Ishikawa (cell line): Measurements from ENCODE around the gene THAP4.

Experiments used
- CEBPB ChIP-seq: IDR thresholded peaks from 2 replicates; pipeline ENCODE4 v1.6.1; 2012
- CREB1 ChIP-seq: IDR thresholded peaks from 2 replicates; pipeline ENCODE4 v1.6.1; 2012; ENCODE audit warnings: low read depth
- EGR1 ChIP-seq: IDR thresholded peaks from 2 replicates; pipeline ENCODE4 v1.6.1; 2012
- EP300 ChIP-seq: IDR thresholded peaks from 2 replicates; pipeline ENCODE4 v1.6.1; 2012; ENCODE audit warnings: borderline replicate concordance
- FOXM1 ChIP-seq: IDR thresholded peaks from 2 replicates; pipeline ENCODE4 v1.6.1; 2012; ENCODE audit warnings: low read depth, borderline replicate concordance
- MAX ChIP-seq: IDR thresholded peaks from 2 replicates; pipeline ENCODE4 v1.6.1; 2012
- NFIC ChIP-seq: IDR thresholded peaks from 2 replicates; pipeline ENCODE4 v1.6.1; 2012
- RAD21 ChIP-seq: IDR thresholded peaks from 2 replicates; pipeline ENCODE4 v1.6.1; 2012; ENCODE audit warnings: low read depth
- REST ChIP-seq: IDR thresholded peaks from 2 replicates; pipeline ENCODE4 v1.6.1; 2012; ENCODE audit warnings: low read depth, mild to moderate bottlenecking
- TAF1 ChIP-seq: IDR thresholded peaks from 2 replicates; pipeline ENCODE4 v1.6.1; 2012; ENCODE audit warnings: low read depth, mild to moderate bottlenecking
- TCF12 ChIP-seq: IDR thresholded peaks from 2 replicates; pipeline ENCODE4 v1.6.1; 2012; ENCODE audit warnings: low read depth
- TEAD4 ChIP-seq: IDR thresholded peaks from 2 replicates; pipeline ENCODE4 v1.6.1; 2012
- YY1 ChIP-seq: IDR thresholded peaks from 2 replicates; pipeline ENCODE4 v1.6.1; 2012; ENCODE audit warnings: low read depth
- ZBTB7A ChIP-seq: IDR thresholded peaks from 2 replicates; pipeline ENCODE4 v1.6.1; 2012; ENCODE audit warnings: low read depth
- TF ChIP-seq, protein P1 (sequence below): IDR thresholded peaks from 2 replicates; pipeline ENCODE4 v1.6.1; 2012

THAP4 gene

GRCh38 chr2:241566468-241566867 lies 70.5 kb downstream of the THAP4 start:
- TF ChIP-seq TCF12: no peak
- no peak for TF ChIP-seq CREB1
- no peak for TF ChIP-seq RAD21
- no peak for TF ChIP-seq TAF1
- no peak for TF ChIP-seq NFIC
- TF ChIP-seq REST: no peak
- TF ChIP-seq EGR1: no peak
- TF ChIP-seq ZBTB7A: no peak
- no peak for TF ChIP-seq EP300
- TF ChIP-seq TEAD4: no peak
- no peak for TF ChIP-seq CEBPB
- no peak for TF ChIP-seq MAX
- no peak for TF ChIP-seq YY1
- TF ChIP-seq, protein P1, sequence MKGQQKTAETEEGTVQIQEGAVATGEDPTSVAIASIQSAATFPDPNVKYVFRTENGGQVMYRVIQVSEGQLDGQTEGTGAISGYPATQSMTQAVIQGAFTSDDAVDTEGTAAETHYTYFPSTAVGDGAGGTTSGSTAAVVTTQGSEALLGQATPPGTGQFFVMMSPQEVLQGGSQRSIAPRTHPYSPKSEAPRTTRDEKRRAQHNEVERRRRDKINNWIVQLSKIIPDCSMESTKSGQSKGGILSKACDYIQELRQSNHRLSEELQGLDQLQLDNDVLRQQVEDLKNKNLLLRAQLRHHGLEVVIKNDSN: no peak
- no peak for TF ChIP-seq FOXM1

GRCh38 chr2:241565411-241565810 lies 71.5 kb downstream of the THAP4 start:
- TF ChIP-seq EP300 (no peak), FOXM1 (no peak), TAF1 (no peak), YY1 (no peak), TEAD4 (no peak), EGR1 (no peak), CEBPB (no peak), CREB1 (no peak)

DNA sequence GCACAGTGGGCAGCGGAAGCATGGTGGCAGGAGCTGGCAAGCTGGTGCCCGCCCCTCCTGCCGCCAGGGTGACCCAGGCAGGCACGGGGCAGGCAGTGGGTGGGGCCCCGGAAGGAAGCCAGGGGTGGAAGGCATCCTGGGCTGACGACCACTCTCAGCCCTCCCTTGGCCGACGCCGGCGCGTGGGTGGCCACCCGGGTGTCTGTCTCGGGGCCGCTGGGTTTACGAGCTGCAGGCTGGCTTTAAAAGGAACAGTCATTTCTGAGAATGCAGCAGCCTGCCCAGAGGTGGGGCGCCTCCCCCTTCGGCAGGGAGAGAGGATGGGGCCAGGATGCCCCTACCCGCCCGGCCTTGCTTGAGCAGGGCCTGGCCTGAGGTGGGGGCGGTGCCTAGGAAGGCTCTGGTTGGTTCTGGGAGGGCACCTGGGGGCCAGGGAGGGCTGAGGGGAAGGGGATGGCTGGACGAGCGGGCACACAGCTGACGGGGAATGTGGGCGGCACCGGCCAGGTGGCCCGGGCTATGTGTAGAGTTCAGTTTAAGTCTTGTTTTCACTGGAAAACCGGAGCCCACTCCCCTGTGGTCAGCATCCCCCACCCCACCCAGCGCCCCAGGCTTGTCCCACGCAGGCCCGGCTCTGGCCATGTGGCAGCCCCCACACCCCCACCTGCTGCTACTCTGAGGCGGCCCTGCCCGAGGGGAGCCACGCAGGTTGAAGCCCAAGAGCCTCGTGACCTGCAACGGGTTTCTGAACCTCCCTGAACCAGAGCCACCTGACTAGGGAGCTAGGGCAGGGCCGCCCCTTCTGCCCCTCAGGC lies 72.2 kb downstream of the THAP4 start:
- no peak for TF ChIP-seq NFIC
- TF ChIP-seq EGR1: no peak
- TF ChIP-seq CEBPB: no peak
- TF ChIP-seq ZBTB7A: 0 out of 2 replicates have a peak, but pooled peaks have one; percentile 34

- TF ChIP-seq YY1 (no peak), NFIC (no peak), EP300 (no peak), TAF1 (no peak), TCF12 (no peak), TEAD4 (no peak), FOXM1 (no peak), ZBTB7A (no peak), EGR1 (no peak), REST (no peak), MAX (no peak), RAD21 (no peak), CEBPB (no peak), CREB1 (no peak)
- TF ChIP-seq, protein P1: no peak
Observed at GRCh38 chr2:241563981-241564595, 72.9 kb downstream of the THAP4 start.

- TF ChIP-seq CEBPB (no peak), FOXM1 (no peak), YY1 (no peak), TAF1 (no peak), EP300 (no peak), RAD21 (no peak), EGR1 (no peak)
Observed at GRCh38 chr2:241563571-241563980, 73.4 kb downstream of the THAP4 start.

DNA sequence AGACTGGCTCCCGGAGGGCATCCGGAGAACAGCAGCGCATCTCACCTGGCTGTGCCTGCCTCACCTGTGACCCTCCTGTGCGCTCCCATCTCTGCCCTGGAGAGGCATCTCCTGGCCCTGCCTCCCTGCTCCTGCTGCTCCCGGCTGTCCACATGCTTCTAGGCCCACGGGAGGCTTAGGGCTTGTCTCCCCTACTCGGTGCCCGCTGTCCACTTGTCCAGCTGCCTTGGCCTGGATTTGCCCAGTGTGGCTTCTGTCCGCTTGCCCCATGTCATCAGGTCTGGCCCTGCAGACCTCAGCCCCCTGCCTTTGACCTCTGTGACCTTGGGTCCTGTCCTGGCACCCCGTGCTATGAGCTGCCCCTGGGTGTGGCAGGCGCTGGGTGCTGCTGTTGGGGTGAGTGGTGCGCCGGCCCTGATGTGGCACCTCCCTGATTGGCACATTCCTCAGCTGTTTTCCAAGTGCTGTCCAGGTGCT lies 73.9 kb downstream of the THAP4 start:
- TF ChIP-seq MAX (no peak), TCF12 (no peak), EGR1 (no peak), REST (peak; percentile 40; the same call in 1 of the 2 replicates), TAF1 (no peak), RAD21 (no peak)
- TF ChIP-seq, protein P1: no peak
